PC-9 (cell line): ENCODE measurements around the gene PRSS22. TPM values are rescaled to one million over a fixed set of nuclear protein-coding genes. Genes with fewer than 3 reads are reported as not detected.

Experiments used
- BruUV-seq: library from RNA; stranded (reverse); fragments of 400-500 nt; replicated peaks from 2 replicates; lab custom pipeline; 2021; lab: Mats Ljungman, UMichigan
- CTCF ChIA-PET: fragments of 300-600 bp; sonication (Branson Sonifier 250); formaldehyde crosslinking; loops from one replicate; lab custom pipeline; 2022; ENCODE audit warnings: antibody characterized with exemption; lab: Charles Lee
- POLR2A ChIA-PET: fragments of 300-600 bp; sonication (Branson Sonifier 250); formaldehyde crosslinking; loops from one replicate; lab custom pipeline; 2022; ENCODE audit warnings: antibody characterized with exemption; ENCODE audit not compliant: unreplicated experiment; lab: Charles Lee
- DNase-seq, 2 experiments: peaks; one replicate each; pipeline versions ENCODE4 v3.0.0 to v3.0.0-alpha.2; 2015 to 2022; ENCODE audit warnings: mixed read lengths in 1 of 2
- H2AFZ ChIP-seq: fragments of 200-600 bp; sonication (generic); 2 replicates; pipeline ENCODE4 v1.8.1; 2017; ENCODE audit warnings: antibody characterized with exemption
- H3F3A ChIP-seq: fragments of 200-600 bp; sonication (generic); 2 replicates; pipeline ENCODE4 v1.8.1; 2017; ENCODE audit warnings: antibody characterized with exemption, mild to moderate bottlenecking, low read depth; ENCODE audit not compliant: insufficient read depth
- H3K27ac ChIP-seq: fragments of 200-600 bp; sonication (generic); 2 replicates; pipeline ENCODE4 v1.6.1; 2016; ENCODE audit warnings: mixed run types
- H3K27me3 ChIP-seq: fragments of 200-600 bp; sonication (generic); 2 replicates; pipeline ENCODE4 v1.6.1; 2016; ENCODE audit warnings: low read depth, mixed run types; ENCODE audit not compliant: insufficient read depth
- H3K36me3 ChIP-seq: fragments of 200-600 bp; sonication (generic); 2 replicates; pipeline ENCODE4 v1.6.1; 2016; ENCODE audit warnings: low read depth, mixed run types
- H3K4me1 ChIP-seq: fragments of 200-600 bp; sonication (generic); replicated peaks from 2 replicates; pipeline ENCODE4 v1.6.1; 2016; ENCODE audit warnings: mixed run types; ENCODE audit not compliant: insufficient read depth
- H3K4me2 ChIP-seq: fragments of 200-600 bp; sonication (generic); 2 replicates; pipeline ENCODE4 v1.6.1; 2017; ENCODE audit warnings: mixed run types
- H3K4me3 ChIP-seq: fragments of 200-600 bp; sonication (generic); 2 replicates; pipeline ENCODE4 v1.6.1; 2016; ENCODE audit warnings: mixed run types
- H3K79me2 ChIP-seq: fragments of 200-600 bp; sonication (generic); 2 replicates; pipeline ENCODE4 v1.6.1; 2017; ENCODE audit warnings: low read depth, mixed run types
- H3K9me2 ChIP-seq: fragments of 200-600 bp; sonication (generic); 2 replicates; pipeline ENCODE4 v1.8.1; 2017; ENCODE audit warnings: mild to moderate bottlenecking; ENCODE audit not compliant: insufficient read depth
- H3K9me3 ChIP-seq: fragments of 200-600 bp; sonication (generic); 2 replicates; pipeline ENCODE4 v1.8.1; 2016; ENCODE audit warnings: low read depth; ENCODE audit not compliant: insufficient read depth
- H4K20me1 ChIP-seq: fragments of 200-600 bp; sonication (generic); 2 replicates; pipeline ENCODE4 v1.8.1; 2017; ENCODE audit not compliant: insufficient read depth
- CTCF ChIP-seq: fragments of 200-600 bp; sonication (generic); conservative IDR thresholded peaks from 2 replicates; pipeline ENCODE4 v1.6.1; 2017; ENCODE audit warnings: mixed run types, antibody characterized with exemption, mild to moderate bottlenecking, moderate library complexity
- EZH2 ChIP-seq: fragments of 200-600 bp; sonication (generic); IDR thresholded peaks from 2 replicates; pipeline ENCODE4 v1.8.0; 2017; ENCODE audit warnings: antibody characterized with exemption, low read depth
- intact Hi-C: fragments of 100-400 bp; cut with micrococcal nuclease; formaldehyde crosslinking; loops from one replicate; pipeline ENCODE4 v1.10.0; 2022; ENCODE audit not compliant: unreplicated experiment
- total RNA-seq: library from RNA; stranded (reverse); gene quantifications from 2 replicates; pipeline ENCODE4 v1.2.3, GENCODE V29; 2021

PRSS22 gene
- total RNA-seq, 1 experiment from 2014 or later: 99.7 TPM

- H2AFZ ChIP-seq: no peak overlapping the region
- peaks cover 23% of the 10 kb centered on the region; the same call in 1 of the 2 replicates for H3F3A ChIP-seq
- CTCF ChIA-PET: no interaction called here
- peak overlapping the region; percentile 93 for H3K4me2 ChIP-seq
- TF ChIP-seq EZH2: no peak
- no peak for TF ChIP-seq CTCF
- H3K79me2 ChIP-seq: peaks cover 22% of the 10 kb centered on the region
- H3K9me3 ChIP-seq: no peaks in the 10 kb centered on the region
- no peak overlapping the region; the same call in 1 of the 2 replicates for H3K4me3 ChIP-seq
- POLR2A ChIA-PET: no interaction called here
- no peaks in the 10 kb centered on the region for H3K36me3 ChIP-seq
- no peaks in the 10 kb centered on the region for H3K27me3 ChIP-seq
- no peaks in the 10 kb centered on the region for H4K20me1 ChIP-seq
- no peak for DNase-seq
- no peak overlapping the region for H3K27ac ChIP-seq
- BruUV-seq: no TSS peak
- intact Hi-C loops: loop anchor here (5.0 kb wide), 2 partner anchors 39 to 41 kb away; partner anchors contain the start of genes ELOB and PRSS22
- peaks cover 23% of the 10 kb centered on the region for H3K4me1 ChIP-seq
- H3K9me2 ChIP-seq: no peaks in the 10 kb centered on the region
Measured at GRCh38 chr16:2818272-2818876, 39.6 kb downstream of the PRSS22 start.

- Histone ChIP-seq H3K36me3 (no peaks in the 10 kb centered on the region), H3K9me2 (no peaks in the 10 kb centered on the region), H3K27me3 (no peaks in the 10 kb centered on the region), H4K20me1 (no peaks in the 10 kb centered on the region), H3K4me1 (peaks cover 23% of the 10 kb centered on the region), H2AFZ (peak overlapping the region; percentile 77), H3K4me2 (peak overlapping the region; percentile 93), H3F3A (peaks cover 23% of the 10 kb centered on the region; the same call in 1 of the 2 replicates), H3K9me3 (no peaks in the 10 kb centered on the region), H3K4me3 (peak overlapping the region; percentile 81), H3K79me2 (peaks cover 22% of the 10 kb centered on the region), H3K27ac (no peak overlapping the region)
- peak; percentile 10; the same call in 1 of the 2 replicates for TF ChIP-seq CTCF
- TF ChIP-seq EZH2: no peak
- CTCF ChIA-PET: interaction anchor here (0.7 kb wide), 1 partner anchor 24 kb away, joined by 7 read pairs; no protein-coding TSS in a partner anchor
- TSS peak; percentile 19 for BruUV-seq
- DNase-seq: no peak
- intact Hi-C loops: loop anchor here (1.0 to 5.0 kb wide), 3 partner anchors 40 to 51 kb away; partner anchors contain the start of genes ELOB and PRSS22
- POLR2A ChIA-PET: interaction anchor here (0.7 kb wide), 1 partner anchor 19 kb away, joined by 6 read pairs; no protein-coding TSS in a partner anchor
Measured at GRCh38 chr16:2817340-2818271, 40.4 kb downstream of the PRSS22 start.

DNA sequence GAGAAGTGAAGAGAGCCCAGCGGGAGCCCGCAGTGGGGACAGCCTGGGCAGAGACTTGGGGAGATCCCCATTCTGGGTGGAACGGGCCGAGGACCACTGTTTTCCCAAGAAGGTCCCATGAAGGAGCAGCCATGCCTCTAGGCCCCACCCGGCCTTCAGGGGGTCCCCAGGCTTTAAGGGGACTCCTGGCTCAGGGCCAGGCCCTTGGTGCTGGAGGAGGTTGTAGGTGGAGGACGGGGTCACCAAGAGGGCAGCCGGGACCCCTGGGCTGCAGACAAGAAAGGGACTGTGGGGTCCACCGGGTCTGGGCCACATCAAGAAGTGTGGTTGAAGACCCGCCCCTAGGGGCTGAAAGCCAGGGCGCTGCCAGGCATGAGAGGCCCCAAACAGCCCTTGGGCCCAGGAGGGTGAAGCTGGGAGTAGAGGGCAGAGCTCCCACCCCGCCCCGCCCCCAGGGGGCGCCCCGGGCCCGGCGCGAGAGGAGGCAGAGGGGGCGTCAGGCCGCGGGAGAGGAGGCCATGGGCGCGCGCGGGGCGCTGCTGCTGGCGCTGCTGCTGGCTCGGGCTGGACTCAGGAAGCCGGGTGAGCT lies 41.1 kb downstream of the PRSS22 start, which contains the start of gene PRSS21:
TSS of gene PRSS21 (plus strand) at position 487 of the 589 bp plus-strand sequence. CDS start at position 519, 32 bp downstream.
- Histone ChIP-seq H3K79me2 (peaks cover 22% of the 10 kb centered on the region), H3K4me3 (peak within 1 kb of the TSS; percentile 81), H3K27ac (no peak within 1 kb of the TSS), H3K27me3 (no peaks in the 10 kb centered on the region), H3K9me3 (no peaks in the 10 kb centered on the region), H3K4me2 (peak within 1 kb of the TSS; percentile 93), H3F3A (peaks cover 23% of the 10 kb centered on the region; the same call in 1 of the 2 replicates), H3K9me2 (no peaks in the 10 kb centered on the region), H3K36me3 (no peaks in the 10 kb centered on the region), H4K20me1 (no peaks in the 10 kb centered on the region), H2AFZ (peak within 1 kb of the TSS; percentile 77), H3K4me1 (peaks cover 28% of the 10 kb centered on the region)
- intact Hi-C loops: loop anchor here (1.0 to 5.0 kb wide), 3 partner anchors 40 to 51 kb away; partner anchors contain the start of genes ELOB and PRSS22
- TF ChIP-seq CTCF: peak; percentile 73
- no peak for TF ChIP-seq EZH2
- POLR2A ChIA-PET: interaction anchor here (0.6 to 0.7 kb wide), 2 partner anchors 20 to 289 kb away, joined by 6 to 16 read pairs; no protein-coding TSS in a partner anchor
- no TSS peak for BruUV-seq
- DNase-seq: peak; percentile 38 to 75
- CTCF ChIA-PET: interaction anchor here (0.6 to 0.7 kb wide), 2 partner anchors 23 to 58 kb away, joined by 3 to 7 read pairs; no protein-coding TSS in a partner anchor
